Panc1 (cell line): Measurements from ENCODE around the gene ECT2L. TPM values are rescaled to one million over a fixed set of nuclear protein-coding genes. Genes with fewer than 3 reads are reported as not detected.
A peak's percentile ranks its signal among the peaks of the same experiment; 100 is the strongest.

Experiments
- ATAC-seq: fragments of 200-7000 bp; cut with Tn5 transposase; 2 replicates; pipeline ENCODE4 v1.9.1; 2020; ENCODE audit warnings: mild to moderate bottlenecking, moderate library complexity
- BruUV-seq: library from RNA; stranded (reverse); fragments of 400-500 nt; replicated peaks from 2 replicates; lab custom pipeline; 2021; lab: Mats Ljungman, UMichigan
- CTCF ChIA-PET: fragments of 300-600 bp; sonication (Branson Sonifier 250); formaldehyde crosslinking; loops from one replicate; lab custom pipeline; 2022; ENCODE audit warnings: antibody characterized with exemption; lab: Charles Lee
- POLR2A ChIA-PET: fragments of 300-600 bp; sonication (Branson Sonifier 250); formaldehyde crosslinking; loops from one replicate; lab custom pipeline; 2022; ENCODE audit warnings: antibody characterized with exemption; lab: Charles Lee
- DNase-seq: peaks from one replicate; pipeline ENCODE4 v3.0.0-alpha.2; 2010; ENCODE audit warnings: low read depth, low spot score
- H3K27ac ChIP-seq: 2 replicates; pipeline ENCODE4 v1.5.1; 2011; ENCODE audit warnings: mild to moderate bottlenecking, low read length, inconsistent platforms
- H3K27me3 ChIP-seq: fragments of 200-500 bp; sonication (Bioruptor generic); 2 replicates; pipeline ENCODE4 v1.6.0; 2014; ENCODE audit warnings: low read length, inconsistent platforms; ENCODE audit not compliant: control insufficient read depth, insufficient read depth
- H3K36me3 ChIP-seq: fragments of 200-500 bp; sonication (Bioruptor generic); 2 replicates; pipeline ENCODE4 v1.5.1; 2014; ENCODE audit warnings: inconsistent platforms, mild to moderate bottlenecking, low read length, moderate library complexity; ENCODE audit not compliant: control insufficient read depth, insufficient read depth
- H3K4me1 ChIP-seq: 2 replicates; pipeline ENCODE4 v1.5.1; 2011; ENCODE audit warnings: inconsistent platforms, mild to moderate bottlenecking, low read length, moderate library complexity; ENCODE audit not compliant: control insufficient read depth, insufficient read depth
- H3K4me3 ChIP-seq, 2 experiments: 2 replicates each; pipeline ENCODE4 v1.5.1; 2011 to 2012; ENCODE audit warnings: low read depth in 2 of 2, low read length in 2 of 2, mild to moderate bottlenecking in 2 of 2, inconsistent platforms in 1 of 2, moderate library complexity in 1 of 2
- H3K9me3 ChIP-seq: fragments of 200-500 bp; sonication (Bioruptor generic); 2 replicates; pipeline ENCODE4 v1.5.1; 2014; ENCODE audit warnings: low read depth, mild to moderate bottlenecking, inconsistent platforms, low read length, moderate library complexity; ENCODE audit not compliant: control insufficient read depth, insufficient read depth
- CTCF ChIP-seq: fragments of 450-650 bp; IDR thresholded peaks from 2 replicates; pipeline ENCODE4 v1.5.1; 2017; ENCODE audit warnings: mild to moderate bottlenecking
- POLR2AphosphoS5 ChIP-seq: IDR thresholded peaks from 2 replicates; pipeline ENCODE4 v1.6.1; 2012; ENCODE audit warnings: mild to moderate bottlenecking, low read depth, low read length, moderate library complexity
- REST ChIP-seq, 2 experiments: IDR thresholded peaks; 2 replicates each; pipeline ENCODE4 v1.6.1; 2011 to 2012; ENCODE audit warnings: low read depth in 2 of 2, control low read depth in 1 of 2, low read length in 1 of 2, mild to moderate bottlenecking in 1 of 2, moderate library complexity in 1 of 2; ENCODE audit not compliant: insufficient read depth in 1 of 2
- SIN3A ChIP-seq: IDR thresholded peaks from 2 replicates; pipeline ENCODE4 v1.6.1; 2012; ENCODE audit warnings: low read depth, mild to moderate bottlenecking, low read length, moderate library complexity, borderline replicate concordance; ENCODE audit not compliant: insufficient read depth
- TCF7L2 ChIP-seq: IDR thresholded peaks from 2 replicates; pipeline ENCODE4 v1.6.1; 2011; ENCODE audit warnings: mild to moderate bottlenecking, low read depth, low read length, inconsistent platforms
- in situ Hi-C: cut with HindIII; loops from 2 replicates; pipeline ENCODE4 v1.10.0; 2016; ENCODE audit warnings: low sequenced_read_pairs, low pct_unique_long_range_greater_than_20kb
- intact Hi-C: fragments of 100-400 bp; cut with micrococcal nuclease; formaldehyde crosslinking; loops from one replicate; pipeline ENCODE4 v1.10.0; 2022; ENCODE audit not compliant: unreplicated experiment
- total RNA-seq: library from RNA; stranded (reverse); gene quantifications from one replicate; pipeline ENCODE4 v1.2.1, GENCODE V29; 2021; ENCODE audit not compliant: unreplicated experiment

The ECT2L gene
- total RNA-seq, 1 experiment from 2014 or later = not detected

GRCh38 chr6:138773177-138774091, 22.5 kb upstream of the ECT2L start, which contains the start of gene CCDC28A:
Gene CCDC28A, plus strand, starts transcription at chr6:138773769. Its CDS starts 2,352 bp downstream, at chr6:138776121.
- H3K27me3 ChIP-seq = no peaks in the 10 kb centered on the region
- intact Hi-C loops (no loop called here), in situ Hi-C loops (no loop called here)
- ChIA-PET POLR2A (interaction anchor here (0.5 to 1.2 kb wide), 4 partner anchors 47 to 660 kb away, joined by 3 to 12 read pairs (median 4); no protein-coding TSS in a partner anchor), CTCF (interaction anchor here (0.6 kb wide), 2 partner anchors 660 to 757 kb away, joined by 4 read pairs; no protein-coding TSS in a partner anchor)
- peak within 1 kb of the TSS; percentile 71 to 97 for H3K4me3 ChIP-seq
- no peaks in the 10 kb centered on the region for H3K9me3 ChIP-seq
- ATAC-seq (peak; percentile 97), DNase-seq (peak; percentile 91)
- TF ChIP-seq POLR2AphosphoS5 (peak; percentile 44; the same call in 1 of the 2 replicates), SIN3A (peak; percentile 58; the same call in 1 of the 2 replicates), CTCF (no peak), TCF7L2 (no peak), REST (IDR thresholded peaks at IDR 0.05; ENCODE audit: insufficient read depth in 1 of 2, low read depth in 2 of 2, low read length in 1 of 2) (no peak)
- TSS peak; percentile 76 for BruUV-seq
- H3K27ac ChIP-seq = peak within 1 kb of the TSS; percentile 99
- H3K36me3 ChIP-seq = peaks cover 3% of the 10 kb centered on the region; the same call in 1 of the 2 replicates
- H3K4me1 ChIP-seq = peaks cover 5% of the 10 kb centered on the region

GRCh38 chr6:138774370-138774769, 21.5 kb upstream of the ECT2L start:
- Histone ChIP-seq H3K27me3 (no peaks in the 10 kb centered on the region), H3K27ac (peak overlapping the region; percentile 99), H3K36me3 (peaks cover 3% of the 10 kb centered on the region; the same call in 1 of the 2 replicates), H3K4me3 (peak overlapping the region; percentile 71 to 97), H3K9me3 (no peaks in the 10 kb centered on the region), H3K4me1 (peaks cover 5% of the 10 kb centered on the region)
- TF ChIP-seq TCF7L2 (no peak), POLR2AphosphoS5 (no peak), REST (IDR thresholded peaks at IDR 0.05; ENCODE audit: insufficient read depth in 1 of 2, low read depth in 2 of 2, low read length in 1 of 2) (no peak), CTCF (no peak), SIN3A (no peak)
- DNase-seq (no peak), ATAC-seq (no peak)
- ChIA-PET POLR2A (interaction anchor here (0.7 kb wide), 1 partner anchor 56 kb away, joined by 3 read pairs; no protein-coding TSS in a partner anchor), CTCF (no interaction called here)
- BruUV-seq = TSS peak; percentile 74
- intact Hi-C loops = no loop called here
- in situ Hi-C loops = no loop called here
